Choroid plexus epithelial cell (primary cell): ENCODE measurements around the gene SLC23A2.

Source experiments
- DNase-seq: peaks from one replicate; pipeline ENCODE4 v3.0.0-alpha.2; 2010; ENCODE audit warnings: low read depth
- H3K4me3 ChIP-seq: 2 replicates; pipeline ENCODE4 v1.5.1; 2011; ENCODE audit warnings: low read depth, mild to moderate bottlenecking, control low read depth, low read length, moderate library complexity
- CTCF ChIP-seq: conservative IDR thresholded peaks from 2 replicates; pipeline ENCODE4 v1.5.1; 2011; ENCODE audit warnings: low read depth, mild to moderate bottlenecking, control low read depth, inconsistent platforms, low read length, moderate library complexity

SLC23A2 gene

GRCh38 chr20:4846821-4847220 is 154.5 kb downstream of the SLC23A2 start:
- no peak overlapping the region for H3K4me3 ChIP-seq
- TF ChIP-seq CTCF: no peak
- DNase-seq: no peak

DNA sequence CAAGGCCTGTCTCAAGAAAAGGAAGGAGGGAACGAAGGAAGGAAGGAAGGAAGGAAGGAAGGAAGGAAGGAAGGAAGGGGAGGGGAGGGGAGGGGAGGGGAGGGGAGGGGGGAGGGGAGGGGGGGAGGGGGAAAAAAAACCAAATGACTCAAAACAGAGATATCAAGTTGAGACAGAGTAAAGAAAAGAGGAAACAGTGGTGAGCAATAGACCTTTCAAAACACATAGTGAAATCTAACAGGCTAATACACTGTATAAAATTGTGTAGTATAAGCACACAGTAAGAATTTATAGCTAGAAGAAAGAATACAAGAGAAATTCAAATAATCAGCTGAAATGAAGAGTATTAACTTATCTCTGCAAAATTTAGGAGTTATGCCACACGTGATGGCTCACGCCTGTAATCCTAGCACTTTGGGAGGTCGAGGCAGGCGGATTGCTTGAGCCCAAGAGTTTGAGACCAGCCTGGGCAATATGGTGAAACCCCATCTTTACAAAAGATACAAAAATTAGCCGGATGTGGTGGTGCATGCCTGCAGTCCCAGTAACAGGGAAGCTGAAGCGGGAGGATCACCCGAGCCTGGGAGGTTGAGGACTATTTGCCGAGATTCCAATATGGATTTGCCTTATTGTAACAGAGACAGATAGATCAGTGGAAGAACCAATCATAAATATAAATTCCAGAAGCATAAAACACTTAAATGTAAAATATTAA is 156.4 kb downstream of the SLC23A2 start:
- DNase-seq: no peak
- TF ChIP-seq CTCF: no peak
- H3K4me3 ChIP-seq: no peak overlapping the region

GRCh38 chr20:4844325-4844724 is 157.0 kb downstream of the SLC23A2 start:
- no peak for TF ChIP-seq CTCF
- no peak for DNase-seq
- H3K4me3 ChIP-seq: no peak overlapping the region

DNA sequence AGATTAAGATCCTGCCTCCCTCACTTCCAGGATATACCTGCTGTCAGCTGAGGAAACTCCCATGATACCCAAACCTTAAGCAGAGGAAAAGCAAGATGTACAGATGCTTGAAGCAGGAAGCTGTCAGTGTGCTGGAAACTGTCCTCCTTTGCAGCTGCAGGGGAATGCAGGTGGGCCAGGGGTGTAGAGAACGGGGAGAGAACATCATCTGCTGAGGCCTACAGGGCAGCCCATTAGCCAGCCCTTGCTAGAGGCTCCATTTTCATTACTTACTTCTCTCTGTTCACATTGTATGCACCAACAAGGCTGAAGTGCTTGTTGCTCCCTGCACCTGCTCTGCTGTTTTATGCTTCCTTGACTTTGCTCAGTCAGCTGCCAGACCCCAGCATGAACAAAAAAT is 160.5 kb downstream of the SLC23A2 start:
- no peak for DNase-seq
- H3K4me3 ChIP-seq: no peak overlapping the region
- no peak for TF ChIP-seq CTCF

DNA sequence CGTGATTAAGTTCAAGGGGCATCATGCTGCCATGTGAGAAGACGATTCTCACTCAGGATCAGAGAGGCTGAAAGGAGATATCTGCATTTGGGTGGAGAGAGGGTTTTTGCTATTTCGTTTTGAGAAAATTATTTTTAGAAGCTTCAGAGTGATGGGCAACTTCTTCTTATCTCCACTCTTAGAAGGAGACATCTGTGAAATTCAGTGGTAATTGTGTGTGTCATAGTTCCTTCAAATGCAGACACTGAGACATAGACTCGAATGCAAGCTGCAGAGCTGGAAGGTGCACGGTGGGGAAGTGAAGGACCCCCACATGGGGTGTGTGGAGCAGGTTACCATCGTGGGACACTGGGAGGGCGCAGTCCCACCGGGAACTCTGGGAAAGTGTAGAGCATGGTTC is 162.8 kb downstream of the SLC23A2 start:
- no peak for TF ChIP-seq CTCF
- H3K4me3 ChIP-seq: no peak overlapping the region
- no peak for DNase-seq

- no peak for TF ChIP-seq CTCF
- DNase-seq: no peak
- H3K4me3 ChIP-seq: no peak overlapping the region
Measured at GRCh38 chr20:4837760-4838159, 163.6 kb downstream of the SLC23A2 start.

DNA sequence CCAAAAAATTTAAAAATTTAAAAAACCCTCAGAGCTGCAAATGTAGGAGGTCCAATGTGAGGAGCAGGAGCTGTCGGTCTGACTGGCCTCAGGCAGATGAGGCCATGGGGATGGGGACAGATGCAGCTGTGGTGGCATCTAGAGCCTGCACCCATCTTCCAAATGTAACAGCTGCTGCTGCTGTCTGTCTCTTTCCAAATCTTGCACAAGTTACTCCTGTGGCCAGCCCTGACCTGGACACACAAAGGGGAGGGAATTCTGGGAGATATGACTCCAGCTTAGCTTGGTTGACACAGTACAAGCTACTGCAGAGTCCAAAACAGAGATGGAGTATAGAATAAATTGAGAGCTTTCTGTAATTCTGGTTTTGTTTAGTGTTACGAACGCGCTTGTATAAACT is 164.4 kb downstream of the SLC23A2 start:
- no peak overlapping the region for H3K4me3 ChIP-seq
- no peak for DNase-seq
- TF ChIP-seq CTCF: no peak
